ENCODE results near the gene CWC27. TPM values are rescaled to one million over a fixed set of nuclear protein-coding genes. Genes with fewer than 3 reads are reported as not detected.

The CWC27 gene
- total RNA-seq, 4 donors from 2014 or later: 12.3 to 21.2 (median 13.4) TPM

- DNase-seq (ENCODE audit: extremely low spot score): no peak
- 92% methylated on average over 1 of the region's 1 CpG for WGBS
- Histone ChIP-seq H3K27ac (replicated peaks in 1 of 4) (no peak overlapping the region), H3K36me3 (no peaks in the 10 kb centered on the region), H3K9me3 (peaks cover 0 to 14% (median 7%) of the 10 kb centered on the region in 4 donors), H3K4me1 (no peaks in the 10 kb centered on the region), H3K27me3 (no peaks in the 10 kb centered on the region), H3K4me3 (no peak overlapping the region)
- intact Hi-C loops (cut with DNase I): no loop called here
- TF ChIP-seq POLR2AphosphoS5 (IDR thresholded peaks at IDR 0.05) (no peak), POLR2A (IDR thresholded peaks at IDR 0.05; ENCODE audit: low read depth) (no peak), EP300 (IDR thresholded peaks at IDR 0.05) (no peak), CTCF (IDR thresholded peaks at IDR 0.05) (no peak)
These were observed 194.5 kb downstream of the CWC27 start for GRCh38 chr5:64963278-64963677.

GRCh38 chr5:64968591-64969110 is 199.9 kb downstream of the CWC27 start:
- TF ChIP-seq EP300 (IDR thresholded peaks at IDR 0.05) (no peak), CTCF (IDR thresholded peaks at IDR 0.05) (no peak), POLR2A (IDR thresholded peaks at IDR 0.05; ENCODE audit: low read depth) (no peak)
- WGBS: 97% methylated on average over 1 of the region's 1 CpG
- intact Hi-C loops (cut with DNase I): no loop called here

GRCh38 chr5:64969578-64969977 is 200.8 kb downstream of the CWC27 start:
- no peak for DNase-seq (ENCODE audit: extremely low spot score)
- no peaks in the 10 kb centered on the region for H3K9me3 ChIP-seq
- intact Hi-C loops (cut with DNase I): no loop called here
- peaks cover 0 to 5% (median 2%) of the 10 kb centered on the region in 4 donors for H3K36me3 ChIP-seq
- H3K4me3 ChIP-seq: no peak overlapping the region
- no peak overlapping the region for H3K27ac ChIP-seq (replicated peaks in 1 of 4)
- no peaks in the 10 kb centered on the region for H3K27me3 ChIP-seq
- 93% methylated on average over 5 of the region's 5 CpGs for WGBS
- TF ChIP-seq POLR2A (IDR thresholded peaks at IDR 0.05; ENCODE audit: low read depth) (no peak), CTCF (IDR thresholded peaks at IDR 0.05) (no peak), EP300 (IDR thresholded peaks at IDR 0.05) (no peak), POLR2AphosphoS5 (IDR thresholded peaks at IDR 0.05) (no peak)
- peaks cover 0 to 5% (median 0%) of the 10 kb centered on the region in 4 donors for H3K4me1 ChIP-seq

More at GRCh38 chr5:64968591-64969110, 199.9 kb downstream of the CWC27 start:
- no peak for DNase-seq (ENCODE audit: extremely low spot score)
- Histone ChIP-seq H3K36me3 (peaks cover 0 to 5% (median 2%) of the 10 kb centered on the region in 4 donors), H3K27me3 (no peaks in the 10 kb centered on the region), H3K9me3 (peaks cover 0 to 2% (median 0%) of the 10 kb centered on the region in 4 donors), H3K4me1 (peaks cover 0 to 5% (median 0%) of the 10 kb centered on the region in 4 donors), H3K4me3 (no peak overlapping the region), H3K27ac (replicated peaks in 1 of 4) (no peak overlapping the region)

GRCh38 chr5:64971513-64971912 is 202.8 kb downstream of the CWC27 start:
- TF ChIP-seq CTCF (IDR thresholded peaks at IDR 0.05) (peak in 1 of 3 experiments; percentile 30), POLR2A (IDR thresholded peaks at IDR 0.05; ENCODE audit: low read depth) (no peak)
- peaks cover 0 to 5% (median 0%) of the 10 kb centered on the region in 4 donors for H3K4me1 ChIP-seq
- peaks cover 0 to 5% (median 2%) of the 10 kb centered on the region in 4 donors for H3K36me3 ChIP-seq
- no peak overlapping the region for H3K4me3 ChIP-seq
- intact Hi-C loops (cut with DNase I): no loop called here
- 66% methylated on average over 2 of the region's 2 CpGs for WGBS
- no peak overlapping the region for H3K27ac ChIP-seq (replicated peaks in 1 of 4)
- no peaks in the 10 kb centered on the region for H3K9me3 ChIP-seq
- H3K27me3 ChIP-seq: no peaks in the 10 kb centered on the region
- no peak for DNase-seq (ENCODE audit: extremely low spot score)

- intact Hi-C loops (cut with DNase I): no loop called here
- 90% methylated on average over 3 of the region's 3 CpGs for WGBS
- TF ChIP-seq EP300 (IDR thresholded peaks at IDR 0.05): no peak
- TF ChIP-seq POLR2AphosphoS5 (IDR thresholded peaks at IDR 0.05): no peak
- no peak for TF ChIP-seq CTCF (IDR thresholded peaks at IDR 0.05)
- no peak for TF ChIP-seq POLR2A (IDR thresholded peaks at IDR 0.05; ENCODE audit: low read depth)
These were observed 203.3 kb downstream of the CWC27 start for GRCh38 chr5:64971990-64972389.

More at GRCh38 chr5:64971990-64972389, 203.3 kb downstream of the CWC27 start:
- peaks cover 0 to 5% (median 0%) of the 10 kb centered on the region in 4 donors for H3K4me1 ChIP-seq
- no peaks in the 10 kb centered on the region for H3K9me3 ChIP-seq
- DNase-seq (ENCODE audit: extremely low spot score): no peak
- no peaks in the 10 kb centered on the region for H3K27me3 ChIP-seq
- no peak overlapping the region for H3K27ac ChIP-seq (replicated peaks in 1 of 4)
- peaks cover 0 to 5% (median 2%) of the 10 kb centered on the region in 4 donors for H3K36me3 ChIP-seq
- no peak overlapping the region for H3K4me3 ChIP-seq

All from esophagus muscularis mucosa (tissue), 4 donors.